Spleen (tissue), 11 donors: ENCODE results near the gene SERPINA4. TPM values are rescaled to one million over a fixed set of nuclear protein-coding genes. Genes with fewer than 3 reads are reported as not detected.
A peak's percentile ranks its signal among the peaks of the same experiment; 100 is the strongest.

ENCODE experiments used
- DNase-seq: peaks from one replicate; pipeline ENCODE4 v3.0.0-alpha.2; 2020
- H3K27ac ChIP-seq, 8 donors: fragments of 200-600 bp; sonication (generic) in 7 of 8; 1 replicate in 4 of 8; 2 replicates in 4 of 8; pipeline versions ENCODE4 v1.5.0 to v1.8.0; 2016 to 2021; ENCODE audit warnings: inconsistent platforms in 4 of 8, mild to moderate bottlenecking in 4 of 8, moderate library complexity in 1 of 8
- H3K27me3 ChIP-seq, 7 donors: fragments of 200-600 bp; sonication (generic) in 6 of 7; replicated peaks in 1 of 7; 1 replicate in 4 of 7; 2 replicates in 3 of 7; pipeline versions ENCODE4 v1.5.0 to v1.8.0; 2016 to 2021; ENCODE audit warnings: inconsistent platforms in 3 of 7, mild to moderate bottlenecking in 1 of 7
- H3K36me3 ChIP-seq, 6 donors: fragments of 200-600 bp; sonication (generic) in 5 of 6; 1 replicate in 4 of 6; 2 replicates in 2 of 6; pipeline versions ENCODE4 v1.5.0 to v1.8.0; 2016 to 2021; ENCODE audit warnings: inconsistent platforms in 2 of 6
- H3K4me1 ChIP-seq, 6 donors: fragments of 200-600 bp; sonication (generic) in 5 of 6; 1 replicate in 3 of 6; 2 replicates in 3 of 6; pipeline versions ENCODE4 v1.5.0 to v1.8.0; 2016 to 2021; ENCODE audit warnings: inconsistent platforms in 3 of 6
- H3K4me3 ChIP-seq, 8 donors: fragments of 200-600 bp; sonication (generic) in 7 of 8; 1 replicate in 4 of 8; 2 replicates in 4 of 8; pipeline versions ENCODE4 v1.5.0 to v1.8.0; 2016 to 2021; ENCODE audit warnings: inconsistent platforms in 4 of 8, mild to moderate bottlenecking in 4 of 8, moderate library complexity in 2 of 8
- H3K9me3 ChIP-seq, 8 donors: fragments of 200-600 bp; sonication (generic) in 7 of 8; 1 replicate in 4 of 8; 2 replicates in 4 of 8; pipeline versions ENCODE4 v1.5.0 to v1.8.0; 2016 to 2021; ENCODE audit warnings: inconsistent platforms in 4 of 8
- POLR2A ChIP-seq, 3 donors: fragments of 450-650 bp; IDR thresholded peaks; one replicate each; pipeline ENCODE4 v1.5.1; 2017; ENCODE audit warnings: antibody characterized with exemption in 3 of 3, mild to moderate bottlenecking in 1 of 3
- POLR2AphosphoS5 ChIP-seq, 3 donors: sonication (generic); formaldehyde crosslinking; IDR thresholded peaks; one replicate each; pipeline ENCODE4 v1.5.1; 2017; ENCODE audit warnings: antibody characterized with exemption in 3 of 3
- WGBS, 5 donors: extraction: QIAGEN DNeasy Blood & Tissue Kit in 3 of 5; methylation state at CpG; one replicate each; pipeline versions ENCODE4 v1.1.5 to v1.1.7; 2013 to 2018; 5-methylcytosine and 5-hydroxymethylcytosine counted together
- intact Hi-C: fragments of 100-400 bp; cut with DNase I; formaldehyde crosslinking; loops from one replicate; pipeline ENCODE4 v1.15.0; 2023; ENCODE audit warnings: low total_unique reads
- polyA plus RNA-seq, 3 donors: library from polyadenylated mRNA; stranded (reverse); fragments of 200-250 nt; gene quantifications; one replicate each; pipeline ENCODE4 v1.2.1, GENCODE V29; 2013
- total RNA-seq, 7 donors: library from RNA; depleted of rRNA in 3 of 7; stranded (reverse); fragments of >200 nt in 3 of 7; fragmentation: NEBNext Ultra II Directional in 4 of 7; extraction: Animal tissue kit (Norgen Biotek cat#: 25700) in 4 of 7; gene quantifications; one replicate each; pipeline versions ENCODE4 v1.1.0 to v1.2.1, GENCODE V29; 2016 to 2021
- TF ChIP-seq, protein P1 (sequence below), 11 experiments: fragments of 200-600 bp in 7 of 11; fragments of 450-650 bp in 4 of 11; sonication (generic) in 4 of 11; IDR thresholded peaks in 8 of 11; conservative IDR thresholded peaks in 3 of 11; 1 replicate in 7 of 11; 2 replicates in 4 of 11; pipeline versions ENCODE4 v1.4.0 to v1.8.0; 2016 to 2021; ENCODE audit warnings: antibody characterized with exemption in 11 of 11, inconsistent platforms in 4 of 11, mild to moderate bottlenecking in 1 of 11
- donor health status: healthy with polysubstance abuse.
- donor health status: DM: no; HTN: no; CAD: no; lungs with moderate emphysema.
- donor health status: DM: no; HTN: no; CAD: no.
- donor health status: Bipolar disorder and iron deficiency.
- donor health status: healthy.
- donor health status: DM: no; HTN: no; CAD: no.
- donor health status: DM: yes; HTN: yes; CAD: no.

The SERPINA4 gene
- total and polyA plus RNA-seq, 10 donors: not detected

DNA sequence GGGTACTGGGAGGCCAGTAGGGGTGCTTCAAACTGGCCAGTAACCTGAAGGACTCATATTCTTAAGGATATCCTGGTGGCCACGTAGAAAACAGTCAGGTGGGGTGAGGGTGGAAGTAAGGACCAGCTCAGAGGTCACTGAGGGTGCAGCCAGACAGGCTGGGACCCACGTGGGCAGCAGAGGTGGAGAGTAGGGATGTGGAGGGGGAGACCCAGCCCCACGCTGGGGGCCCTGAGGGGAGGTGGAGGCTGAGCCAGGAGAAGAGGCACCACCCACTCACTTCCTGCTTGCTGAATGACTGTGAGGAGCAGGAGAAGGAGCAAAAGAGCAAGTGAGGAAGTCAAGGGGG, 38.4 kb downstream of the SERPINA4 start:
- 18 to 37% (median 25%) methylated on average over 3 of the region's 3 CpGs for WGBS, 5 donors
- H3K27ac ChIP-seq: peak overlapping the region; percentile 29 to 85 (median 74)

DNA sequence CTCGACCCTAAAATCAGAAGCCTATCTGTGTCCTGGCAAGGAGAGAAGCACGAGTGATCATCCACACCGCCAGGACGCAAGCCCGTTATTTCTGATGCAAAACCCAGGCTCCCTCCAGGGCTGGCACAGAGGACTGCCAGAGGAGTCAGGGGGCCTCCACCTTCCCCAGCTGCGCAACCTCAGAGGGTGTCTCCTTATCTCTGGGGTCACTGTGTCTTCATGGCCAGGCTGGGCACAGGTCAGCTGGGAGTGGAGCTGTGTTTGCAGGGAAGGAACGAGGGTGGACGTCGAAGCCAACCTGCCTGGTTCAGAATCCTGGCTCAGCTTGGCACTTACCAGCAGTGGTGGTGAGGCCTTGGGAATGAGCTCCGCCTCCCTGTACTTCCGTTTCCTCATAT, 38.9 kb downstream of the SERPINA4 start:
- Histone ChIP-seq H3K36me3 (no peaks in the 10 kb centered on the region), H3K4me1 (peaks cover 0 to 28% (median 9%) of the 10 kb centered on the region in 6 donors), H3K9me3 (no peaks in the 10 kb centered on the region), H3K27ac (peak overlapping the region; percentile 29 to 85 (median 74)), H3K27me3 (peaks cover 0 to 6% (median 0%) of the 10 kb centered on the region in 7 donors), H3K4me3 (no peak overlapping the region)
- 74 to 80% (median 76%) methylated on average over 11 of the region's 11 CpGs for WGBS, 5 donors
- peak; percentile 56 for DNase-seq
- intact Hi-C loops: no loop called here
- TF ChIP-seq POLR2A (IDR thresholded peaks at IDR 0.05) (no peak), POLR2AphosphoS5 (IDR thresholded peaks at IDR 0.05) (peak in 2 of 3 donors; percentile 10 to 45)
- TF ChIP-seq, protein P1, sequence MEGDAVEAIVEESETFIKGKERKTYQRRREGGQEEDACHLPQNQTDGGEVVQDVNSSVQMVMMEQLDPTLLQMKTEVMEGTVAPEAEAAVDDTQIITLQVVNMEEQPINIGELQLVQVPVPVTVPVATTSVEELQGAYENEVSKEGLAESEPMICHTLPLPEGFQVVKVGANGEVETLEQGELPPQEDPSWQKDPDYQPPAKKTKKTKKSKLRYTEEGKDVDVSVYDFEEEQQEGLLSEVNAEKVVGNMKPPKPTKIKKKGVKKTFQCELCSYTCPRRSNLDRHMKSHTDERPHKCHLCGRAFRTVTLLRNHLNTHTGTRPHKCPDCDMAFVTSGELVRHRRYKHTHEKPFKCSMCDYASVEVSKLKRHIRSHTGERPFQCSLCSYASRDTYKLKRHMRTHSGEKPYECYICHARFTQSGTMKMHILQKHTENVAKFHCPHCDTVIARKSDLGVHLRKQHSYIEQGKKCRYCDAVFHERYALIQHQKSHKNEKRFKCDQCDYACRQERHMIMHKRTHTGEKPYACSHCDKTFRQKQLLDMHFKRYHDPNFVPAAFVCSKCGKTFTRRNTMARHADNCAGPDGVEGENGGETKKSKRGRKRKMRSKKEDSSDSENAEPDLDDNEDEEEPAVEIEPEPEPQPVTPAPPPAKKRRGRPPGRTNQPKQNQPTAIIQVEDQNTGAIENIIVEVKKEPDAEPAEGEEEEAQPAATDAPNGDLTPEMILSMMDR (IDR thresholded peaks at IDR 0.05 in 8 of 11, conservative IDR thresholded peaks at IDR 0.05 in 3 of 11): no peak

More for the DNA sequence above, 38.4 kb downstream of the SERPINA4 start:
- TF ChIP-seq POLR2AphosphoS5 (IDR thresholded peaks at IDR 0.05): no peak
- TF ChIP-seq POLR2A (IDR thresholded peaks at IDR 0.05): no peak
- TF ChIP-seq, protein P1 (IDR thresholded peaks at IDR 0.05 in 8 of 11, conservative IDR thresholded peaks at IDR 0.05 in 3 of 11): no peak
- no peak overlapping the region for H3K4me3 ChIP-seq
- intact Hi-C loops: no loop called here
- H3K36me3 ChIP-seq: no peaks in the 10 kb centered on the region
- peak; percentile 68 for DNase-seq
- no peaks in the 10 kb centered on the region for H3K9me3 ChIP-seq
- peaks cover 0 to 28% (median 9%) of the 10 kb centered on the region in 6 donors for H3K4me1 ChIP-seq
- H3K27me3 ChIP-seq: peaks cover 0 to 8% (median 0%) of the 10 kb centered on the region in 7 donors

DNA sequence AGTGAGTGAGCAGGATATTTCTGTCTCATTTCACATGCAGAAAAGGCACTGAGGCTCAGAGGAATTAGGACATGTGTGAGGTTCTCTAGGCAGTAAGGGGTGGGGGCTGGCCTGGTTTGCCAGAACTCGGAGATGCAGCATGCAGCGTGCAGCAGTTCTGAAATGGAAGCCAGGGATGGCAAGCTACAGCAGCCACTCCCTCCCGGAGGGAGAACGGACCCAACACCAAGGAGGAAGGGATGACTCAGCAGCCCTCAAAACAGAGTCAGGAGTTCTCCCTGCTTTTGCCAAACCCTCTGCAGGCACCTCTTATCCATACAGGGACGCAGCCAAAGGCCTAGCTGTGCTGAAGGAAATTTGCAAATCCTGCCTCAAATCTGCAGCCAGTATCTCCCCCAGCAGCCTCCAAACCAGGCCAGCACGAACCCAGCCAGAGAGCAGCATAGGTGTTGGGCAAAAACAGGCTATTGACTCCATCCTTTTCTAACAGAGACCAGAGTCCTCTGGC, 40.7 kb downstream of the SERPINA4 start:
- intact Hi-C loops: no loop called here
- TF ChIP-seq, protein P1 (IDR thresholded peaks at IDR 0.05 in 8 of 11, conservative IDR thresholded peaks at IDR 0.05 in 3 of 11): no peak
- TF ChIP-seq POLR2AphosphoS5 (IDR thresholded peaks at IDR 0.05): peak in 1 of 3 donors; percentile 9
- Histone ChIP-seq H3K9me3 (no peaks in the 10 kb centered on the region), H3K27ac (peak overlapping the region in 3 of 8 donors; percentile 6 to 21 (median 13)), H3K4me3 (no peak overlapping the region), H3K36me3 (no peaks in the 10 kb centered on the region), H3K4me1 (peaks cover 0 to 28% (median 9%) of the 10 kb centered on the region in 6 donors), H3K27me3 (peaks cover 0 to 6% (median 0%) of the 10 kb centered on the region in 7 donors)
- 21 to 37% (median 23%) methylated on average over 6 of the region's 6 CpGs for WGBS, 5 donors
- DNase-seq: peak; percentile 48

DNA sequence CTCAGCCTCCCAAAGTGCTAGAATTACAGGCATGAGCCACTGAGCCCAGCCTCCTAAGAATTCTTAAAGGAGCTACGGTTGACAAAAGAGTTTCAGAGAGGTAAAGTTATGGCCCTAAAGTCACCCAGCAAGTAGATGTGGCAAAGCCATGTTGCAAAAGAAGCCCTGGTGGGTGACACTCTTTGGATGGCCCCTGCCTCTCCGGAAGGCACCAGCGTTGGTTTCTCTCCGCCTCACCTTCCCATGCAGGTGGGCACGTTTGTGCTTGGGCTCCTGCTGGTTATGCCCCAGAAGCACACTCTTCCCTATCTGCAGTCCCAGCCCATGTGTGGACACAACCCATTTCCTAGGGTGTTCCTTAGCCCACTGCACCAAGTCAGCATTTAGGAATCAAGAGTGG, 41.5 kb downstream of the SERPINA4 start:
- Histone ChIP-seq H3K27me3 (peaks cover 0 to 6% (median 0%) of the 10 kb centered on the region in 7 donors), H3K4me1 (peaks cover 0 to 28% (median 9%) of the 10 kb centered on the region in 6 donors), H3K27ac (peak overlapping the region in 1 of 8 donors; percentile 21), H3K4me3 (no peak overlapping the region), H3K36me3 (no peaks in the 10 kb centered on the region), H3K9me3 (no peaks in the 10 kb centered on the region)
- 83 to 92% (median 89%) methylated on average over 5 of the region's 5 CpGs for WGBS, 5 donors
- TF ChIP-seq POLR2AphosphoS5 (IDR thresholded peaks at IDR 0.05): no peak
- intact Hi-C loops: no loop called here
- peak; percentile 33 for DNase-seq
